Stimulated activated CD8-positive, alpha-beta memory T cell treated with anti-CD3 and anti-CD28 coated beads, Interleukin-2, amount 100 ng/mL, for 48 hours (primary cell): ENCODE results near the gene GNG13.
"Not testable (repeated sequence)": the region's sequence is repeated elsewhere in the genome, so short reads cannot be mapped to it uniquely, and the experiment has no call there.

Experiments
- DNase-seq, 2 donors: peaks; one replicate each; pipeline ENCODE4 v3.0.0-alpha.2; 2020; ENCODE audit warnings: low read depth in 2 of 2

Gene GNG13

DNA sequence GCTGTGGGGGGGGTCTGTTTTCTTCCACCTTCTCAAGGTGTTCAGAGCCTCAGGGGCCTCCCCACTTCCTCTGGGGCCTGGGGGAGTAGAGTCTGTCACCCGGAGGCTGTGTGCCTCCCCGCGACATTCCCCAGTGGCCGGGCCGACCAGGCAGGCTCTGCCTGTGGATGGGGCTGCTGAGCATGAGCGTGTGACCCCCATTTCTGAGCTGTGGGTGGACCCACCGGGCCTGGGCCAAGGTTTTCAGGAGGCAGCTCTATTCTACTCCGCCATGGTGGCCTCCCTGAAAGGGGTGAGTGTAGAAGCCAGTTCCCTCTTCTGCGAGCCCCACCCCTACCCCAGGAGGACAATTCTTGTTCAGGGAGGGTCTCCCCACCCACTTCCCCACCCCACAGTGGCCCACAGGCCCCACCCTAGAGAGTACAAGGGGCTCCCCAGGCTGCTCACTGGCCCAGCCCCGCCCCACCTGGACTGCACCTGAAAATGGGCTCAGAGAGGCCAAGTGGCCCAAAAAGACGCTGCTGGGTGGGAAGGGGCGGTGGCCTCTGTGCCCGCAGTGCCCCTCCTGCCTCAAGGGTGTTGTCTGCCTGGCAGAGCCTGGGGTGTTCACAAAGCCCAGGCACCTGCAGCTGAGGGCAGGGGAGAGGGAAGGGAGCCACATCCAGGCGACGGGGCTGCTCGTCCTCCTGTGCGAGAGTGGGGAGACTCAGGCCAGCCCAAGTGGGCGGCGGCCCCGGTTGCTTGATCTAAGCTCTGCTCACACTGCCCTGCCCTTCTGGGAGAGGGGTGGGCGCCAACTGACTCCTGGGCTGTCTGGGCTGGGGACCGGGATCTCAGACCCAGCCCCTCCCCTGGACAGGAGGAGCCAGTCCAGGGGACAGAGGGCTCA lies 38.7 kb downstream of the GNG13 start:
- DNase-seq = no peak

DNA sequence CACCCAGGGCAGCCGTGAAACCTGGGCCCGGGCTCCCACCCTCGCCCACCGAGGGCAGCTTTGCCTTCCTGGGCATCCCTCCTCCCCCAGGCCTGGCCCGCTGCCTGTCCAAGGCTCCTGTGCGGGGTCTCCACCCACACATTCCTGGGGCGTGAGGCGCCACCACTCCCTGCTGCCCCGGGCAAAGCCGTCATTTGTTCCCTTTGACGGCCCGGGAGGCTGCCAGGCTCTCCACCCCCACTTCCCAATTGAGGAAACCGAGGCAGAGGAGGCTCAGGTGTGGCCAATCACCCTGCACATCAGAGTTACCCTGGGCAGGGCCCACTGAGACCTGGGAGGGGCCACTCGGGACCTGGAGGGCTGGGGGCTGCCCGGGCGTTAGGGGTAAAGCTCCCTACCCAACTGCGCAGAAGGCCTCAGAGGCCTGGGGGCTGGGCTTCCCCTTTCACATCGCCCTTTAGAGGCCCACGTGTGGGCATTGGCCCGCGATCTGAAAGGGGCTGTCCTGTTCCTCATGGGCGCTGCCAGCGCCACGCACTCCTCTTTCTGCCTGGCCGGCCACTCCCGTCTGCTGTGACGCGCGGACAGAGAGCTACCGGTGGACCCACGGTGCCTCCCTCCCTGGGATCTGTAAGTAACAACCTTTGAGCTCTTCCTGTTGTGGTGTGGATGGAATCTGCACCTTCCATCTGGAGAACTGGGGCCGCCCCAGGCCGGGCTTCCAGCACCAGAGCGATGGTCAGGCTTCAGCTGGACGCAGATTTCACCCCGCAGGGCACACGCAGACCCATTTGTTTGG lies 39.8 kb downstream of the GNG13 start, which contains the start of gene MSLN:
Gene MSLN (plus strand): TSS at position 190 of the 799 bp plus-strand sequence. CDS start 1,947 bp downstream, outside the sequence.
- no peak for DNase-seq

DNA sequence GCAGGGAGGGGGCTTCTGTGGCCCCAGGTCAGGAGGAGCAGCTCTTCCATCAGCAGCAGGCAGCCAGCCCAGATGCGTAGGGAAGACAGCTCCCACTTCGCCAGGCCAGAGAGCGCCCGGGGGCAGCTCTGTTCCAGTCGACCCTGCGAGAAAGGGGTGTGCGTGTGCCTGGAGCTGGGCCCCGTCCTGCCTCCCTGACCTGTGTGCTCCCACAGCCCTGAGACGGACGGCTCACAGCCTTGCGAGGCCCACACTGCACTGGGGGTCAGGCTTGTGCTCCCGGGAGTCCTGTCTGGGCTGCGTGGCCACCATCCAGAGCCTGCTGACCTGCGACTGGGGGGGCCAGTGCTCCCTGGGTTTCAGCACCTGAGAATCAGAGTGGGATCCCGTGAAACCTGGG lies 40.5 kb downstream of the GNG13 start:
- DNase-seq = no peak

DNA sequence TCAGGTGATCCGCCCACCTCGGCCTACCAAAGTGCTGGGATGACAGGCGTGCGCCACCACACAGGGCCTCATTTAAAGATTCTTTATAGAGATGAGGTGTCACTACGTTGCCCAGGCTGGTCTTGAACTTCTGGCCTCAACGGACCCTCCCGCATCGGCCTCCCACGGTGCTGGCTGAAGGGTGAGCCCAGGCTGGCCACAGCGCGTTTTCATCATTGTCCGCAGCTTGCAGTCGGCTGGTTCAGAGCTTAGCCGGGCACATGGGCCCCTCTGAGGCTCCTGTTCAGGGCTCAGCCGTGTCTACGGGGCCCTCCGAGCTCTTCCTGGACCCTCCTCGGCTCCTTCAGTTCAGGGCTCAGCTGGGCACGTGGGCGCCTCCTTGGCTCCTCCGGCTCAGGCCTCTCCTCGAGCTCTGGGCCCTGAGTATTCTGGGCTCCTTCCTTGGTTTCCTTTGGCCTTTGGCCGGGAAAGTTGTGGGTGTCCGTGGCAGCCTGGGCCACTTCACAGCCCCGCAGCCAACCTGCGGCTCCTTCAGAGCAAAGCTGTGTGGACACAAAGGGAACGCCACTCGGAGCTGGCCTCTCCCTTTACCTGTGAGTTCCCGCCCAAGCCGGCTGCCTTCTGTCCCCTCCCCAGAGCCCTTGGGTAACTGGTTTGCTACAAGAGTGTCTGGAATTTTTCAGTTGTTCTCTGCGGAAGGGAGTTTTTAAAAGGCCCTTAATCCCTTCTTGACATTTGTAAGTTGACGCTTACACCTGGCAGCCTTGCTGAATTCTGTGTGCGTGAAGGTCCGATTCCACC lies 41.2 kb downstream of the GNG13 start:
- no peak for DNase-seq

DNA sequence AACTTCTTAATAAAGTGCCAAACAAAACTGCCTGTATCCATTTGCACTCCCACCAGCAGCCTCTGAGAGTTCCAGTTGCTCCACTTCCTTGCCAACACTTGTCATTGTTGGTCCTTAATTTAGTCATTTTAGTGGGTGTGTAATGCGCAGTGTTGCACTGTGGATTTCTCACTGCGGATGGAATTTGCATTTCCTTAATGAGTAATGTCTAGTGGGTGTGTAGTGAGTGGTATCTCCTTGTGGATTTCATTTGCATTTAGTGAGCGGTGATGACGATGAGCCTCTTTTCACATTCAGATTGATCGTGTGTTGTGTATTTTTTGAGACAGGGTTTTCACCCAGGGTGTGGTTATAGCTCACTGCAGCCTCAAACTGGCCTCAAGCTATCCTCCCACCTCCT lies 44.1 kb downstream of the GNG13 start:
- DNase-seq = no peak

DNA sequence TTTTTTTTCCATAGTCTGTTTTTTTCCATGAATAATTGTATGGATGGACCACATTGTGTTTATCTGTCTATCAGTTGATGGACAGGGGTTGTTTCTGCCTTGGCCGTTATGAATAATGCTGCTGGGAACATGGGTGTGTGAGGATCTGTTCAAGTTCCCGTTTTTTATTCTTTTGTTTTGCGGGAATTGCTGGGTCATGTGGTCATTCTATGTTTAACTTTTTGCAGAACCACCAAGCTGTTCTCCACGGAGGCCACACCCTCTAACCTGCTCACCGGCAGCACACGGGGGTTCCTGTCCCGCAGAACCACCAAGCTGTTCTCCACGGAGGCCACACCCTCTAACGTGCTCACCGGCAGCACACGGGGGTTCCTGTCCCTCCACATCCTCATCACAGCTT lies 45.9 kb downstream of the GNG13 start:
- no peak for DNase-seq

DNA sequence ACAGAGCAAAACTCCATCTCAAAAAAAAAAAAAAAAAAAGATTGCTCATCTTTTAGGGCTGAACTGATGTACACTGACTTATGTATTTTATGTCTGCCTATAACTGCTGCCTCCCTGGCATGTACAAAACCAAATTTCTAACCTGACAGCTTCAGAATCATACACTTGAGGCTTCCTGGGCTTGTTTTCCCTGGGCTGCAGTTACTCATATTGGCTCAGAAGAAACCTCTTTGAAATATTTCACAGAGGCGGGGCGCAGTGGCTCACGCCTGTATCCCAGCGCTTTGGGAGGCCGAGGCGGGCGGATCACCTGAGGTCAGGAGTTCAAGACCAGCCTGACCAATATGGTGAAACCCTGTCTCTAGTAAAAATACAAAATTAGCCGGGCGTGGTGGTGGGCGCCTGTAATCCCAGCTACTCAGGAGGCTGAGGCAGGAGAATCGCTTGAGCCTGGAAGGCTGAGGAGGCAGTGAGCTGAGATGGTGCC lies 46.4 kb downstream of the GNG13 start:
- not testable (repeated sequence) for DNase-seq

DNA sequence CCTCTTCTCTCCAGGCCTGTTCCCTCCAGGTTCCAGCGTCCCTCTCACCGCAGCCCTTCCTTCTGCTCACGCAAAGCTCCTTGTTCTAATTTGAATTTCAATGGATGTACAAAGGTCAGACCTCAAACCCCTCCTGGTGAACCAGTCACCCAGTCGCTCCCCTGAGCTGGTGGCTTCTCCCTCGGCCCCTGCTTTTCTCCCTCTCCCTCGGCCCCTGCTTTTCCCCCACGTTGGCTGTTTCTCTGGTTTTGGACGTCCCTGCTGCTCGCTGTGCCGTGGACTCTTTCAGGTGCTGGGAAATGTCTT lies 48.6 kb downstream of the GNG13 start:
- DNase-seq = no peak

DNA sequence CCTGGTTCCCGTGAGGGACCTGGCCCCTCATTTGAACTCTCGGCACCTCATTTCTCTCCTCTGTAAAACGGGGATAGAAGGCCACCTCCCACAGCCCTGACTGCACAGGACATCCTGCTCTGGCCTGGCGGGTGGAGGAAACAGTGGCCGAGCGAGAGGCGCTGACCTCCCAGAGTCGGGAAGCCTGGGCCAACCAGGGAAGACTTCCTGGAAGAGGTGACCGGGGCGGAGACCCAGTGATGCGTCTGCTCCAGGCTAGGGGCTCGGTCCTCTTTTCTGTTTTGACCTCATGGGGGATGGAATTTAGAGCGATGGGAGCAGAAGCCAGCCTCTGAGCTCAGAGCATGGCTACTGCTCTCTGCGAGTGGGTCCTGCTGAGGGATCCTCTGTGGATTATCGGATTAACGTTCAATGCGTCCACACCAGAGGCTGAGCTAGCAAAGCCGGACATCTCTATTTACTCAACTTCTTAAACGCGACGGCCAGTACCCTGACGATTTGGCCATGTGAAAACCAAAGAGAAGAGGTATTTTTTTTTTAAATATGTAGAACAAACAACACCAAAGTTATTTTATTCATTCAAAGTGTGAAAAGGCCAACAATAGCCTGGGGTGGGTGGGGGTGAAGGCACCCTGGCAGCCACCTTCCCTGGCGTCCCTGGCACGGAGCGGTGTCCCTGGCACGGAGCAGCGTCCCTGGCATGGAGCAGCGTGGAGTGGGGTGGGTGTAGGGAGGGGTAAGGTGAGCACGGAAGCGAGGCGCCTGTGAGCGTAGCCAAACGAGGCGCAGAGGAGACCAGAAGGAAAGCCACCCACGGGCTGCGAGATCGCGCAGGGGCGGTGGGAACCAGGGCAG lies 49.2 kb downstream of the GNG13 start:
- DNase-seq = no peak

DNA sequence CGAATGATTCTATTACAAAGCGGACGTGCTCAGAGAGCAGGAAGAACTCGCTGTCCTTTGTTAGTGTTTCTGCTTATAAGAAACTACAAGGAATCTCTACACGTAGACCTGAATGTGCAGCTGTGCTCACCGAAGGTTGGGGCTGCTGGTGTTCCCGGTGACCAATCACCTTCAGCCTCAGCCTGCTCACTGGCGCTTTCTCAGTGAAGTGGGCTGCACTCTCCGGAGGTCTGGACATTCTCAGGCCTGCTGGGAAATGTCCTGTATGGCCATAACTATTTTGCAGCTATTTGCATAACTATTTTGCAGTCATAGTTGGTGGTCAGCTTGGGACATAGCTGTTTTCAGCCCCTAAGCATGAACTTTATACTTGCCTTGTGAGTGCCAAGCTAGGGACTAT lies 50.0 kb downstream of the GNG13 start:
- DNase-seq = no peak

DNA sequence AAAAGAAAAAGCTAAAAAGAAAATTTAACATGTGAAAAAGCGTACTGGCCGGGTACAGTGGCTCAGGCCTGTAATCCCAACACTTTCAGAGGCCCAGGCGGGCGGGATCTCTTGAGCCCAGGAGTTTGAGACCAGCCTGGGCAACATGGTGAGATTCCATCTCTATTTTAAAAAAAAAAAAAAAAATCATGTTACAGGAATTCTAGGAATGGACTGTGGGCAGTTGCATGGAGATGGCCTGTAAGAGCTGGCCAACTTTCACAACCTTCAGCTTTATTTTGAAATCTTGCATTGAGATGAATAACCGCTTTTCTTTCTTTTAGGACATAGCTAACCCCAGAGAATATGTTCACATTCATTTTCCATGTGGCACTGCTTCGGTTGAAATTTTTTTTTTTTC lies 51.5 kb downstream of the GNG13 start:
- DNase-seq = no peak
